ENCODE measurements around the gene BRSK2. TPM values are rescaled to one million over a fixed set of nuclear protein-coding genes. Genes with fewer than 3 reads are reported as not detected.
"Not testable (repeated sequence)": the region's sequence is repeated elsewhere in the genome, so short reads cannot be mapped to it uniquely, and the experiment has no call there.

The BRSK2 gene
- total and polyA plus RNA-seq, 4 donors = 0.55 to 1.0 (median 0.62) TPM

GRCh38 chr11:1508491-1508891 lies 118.8 kb downstream of the BRSK2 start:
- ATAC-seq (ENCODE audit: low FRiP score) = no peak
- DNase-seq = peak; percentile 33 to 57
- no peak overlapping the region for H3K4me3 ChIP-seq (ENCODE audit: low read length in 2 of 2)
- no peaks in the 10 kb centered on the region for H3K36me3 ChIP-seq (ENCODE audit: control insufficient read depth in 1 of 2, insufficient read depth in 2 of 2, low read length in 1 of 2)
- no peaks in the 10 kb centered on the region for H3K9me3 ChIP-seq (ENCODE audit: control insufficient read depth, low read length)
- 44 to 46% methylated on average over 14 to 15 of the region's 15 CpGs for WGBS, 2 donors
- H3K27me3 ChIP-seq (ENCODE audit: control insufficient read depth in 1 of 2, insufficient read depth in 2 of 2, low read length in 1 of 2) = no peaks in the 10 kb centered on the region
- intact Hi-C loops (cut with DNase I) = no loop called here
- H3K4me1 ChIP-seq (ENCODE audit: control insufficient read depth in 1 of 2, insufficient read depth in 2 of 2, low read length in 2 of 2) = peaks cover 0 to 5% of the 10 kb centered on the region in 2 donors
- no peak overlapping the region for H3K27ac ChIP-seq (ENCODE audit: low read depth in 1 of 2, low read length in 2 of 2)

GRCh38 chr11:1508986-1509385 lies 119.3 kb downstream of the BRSK2 start:
- Histone ChIP-seq H3K36me3 (ENCODE audit: control insufficient read depth in 1 of 2, insufficient read depth in 2 of 2, low read length in 1 of 2) (no peaks in the 10 kb centered on the region), H3K9me3 (ENCODE audit: control insufficient read depth, low read length) (no peaks in the 10 kb centered on the region), H3K27me3 (ENCODE audit: control insufficient read depth in 1 of 2, insufficient read depth in 2 of 2, low read length in 1 of 2) (no peaks in the 10 kb centered on the region), H3K4me3 (ENCODE audit: low read length in 2 of 2) (no peak overlapping the region), H3K27ac (ENCODE audit: low read depth in 1 of 2, low read length in 2 of 2) (no peak overlapping the region), H3K4me1 (ENCODE audit: control insufficient read depth in 1 of 2, insufficient read depth in 2 of 2, low read length in 2 of 2) (peaks cover 0 to 5% of the 10 kb centered on the region in 2 donors)
- intact Hi-C loops (cut with DNase I) = no loop called here
- WGBS, 2 donors = 73 to 83% methylated on average over 9 to 10 of the region's 10 CpGs
- ATAC-seq (ENCODE audit: low FRiP score) = no peak
- peak; percentile 28 to 74 for DNase-seq

- ATAC-seq (ENCODE audit: low FRiP score) (no peak), DNase-seq (peak; percentile 14 to 38)
- H3K36me3 ChIP-seq (ENCODE audit: control insufficient read depth in 1 of 2, insufficient read depth in 2 of 2, low read length in 1 of 2) = no peaks in the 10 kb centered on the region
- intact Hi-C loops (cut with DNase I) = loop anchor here (5.0 to 10.0 kb wide), 3 partner anchors 125 to 175 kb away; partner anchors contain the start of gene BRSK2 (in 1 of the 2)
- H3K27me3 ChIP-seq (ENCODE audit: control insufficient read depth in 1 of 2, insufficient read depth in 2 of 2, low read length in 1 of 2) = no peaks in the 10 kb centered on the region
- no peaks in the 10 kb centered on the region for H3K9me3 ChIP-seq (ENCODE audit: control insufficient read depth, low read length)
- H3K4me3 ChIP-seq (ENCODE audit: low read length in 2 of 2) = no peak overlapping the region
- H3K4me1 ChIP-seq (ENCODE audit: control insufficient read depth in 1 of 2, insufficient read depth in 2 of 2, low read length in 2 of 2) = peaks cover 0 to 5% of the 10 kb centered on the region in 2 donors
- 61 to 65% methylated on average over 16 to 20 of the region's 20 CpGs for WGBS, 2 donors
- no peak overlapping the region for H3K27ac ChIP-seq (ENCODE audit: low read depth in 1 of 2, low read length in 2 of 2)
These were observed 120.0 kb downstream of the BRSK2 start for GRCh38 chr11:1509626-1510255.

- H3K4me1 ChIP-seq (ENCODE audit: control insufficient read depth in 1 of 2, insufficient read depth in 2 of 2, low read length in 2 of 2); H3K36me3 ChIP-seq (ENCODE audit: control insufficient read depth in 1 of 2, insufficient read depth in 2 of 2, low read length in 1 of 2); H3K27me3 ChIP-seq (ENCODE audit: control insufficient read depth in 1 of 2, insufficient read depth in 2 of 2, low read length in 1 of 2); ATAC-seq (ENCODE audit: low FRiP score); H3K27ac ChIP-seq (ENCODE audit: low read depth in 1 of 2, low read length in 2 of 2); H3K9me3 ChIP-seq (ENCODE audit: control insufficient read depth, low read length); H3K4me3 ChIP-seq (ENCODE audit: low read length in 2 of 2): not testable (repeated sequence)
- intact Hi-C loops (cut with DNase I) = loop anchor here (5.0 to 10.0 kb wide), 3 partner anchors 126 to 176 kb away; partner anchors contain the start of gene BRSK2 (in 1 of the 2)
- WGBS, 2 donors = 78 to 88% methylated on average over 13 to 15 of the region's 18 CpGs
- DNase-seq = peak; percentile 6 to 51
These were observed 120.6 kb downstream of the BRSK2 start for GRCh38 chr11:1510351-1510750.

- H3K4me1 ChIP-seq (ENCODE audit: control insufficient read depth in 1 of 2, insufficient read depth in 2 of 2, low read length in 2 of 2) = peaks cover 0 to 5% of the 10 kb centered on the region in 2 donors
These were observed 121.2 kb downstream of the BRSK2 start for GRCh38 chr11:1510928-1511327.

GRCh38 chr11:1511937-1512496 lies 122.3 kb downstream of the BRSK2 start:
- no peaks in the 10 kb centered on the region for H3K9me3 ChIP-seq (ENCODE audit: control insufficient read depth, low read length)
- H3K4me3 ChIP-seq (ENCODE audit: low read length in 2 of 2) = no peak overlapping the region
- no peaks in the 10 kb centered on the region for H3K27me3 ChIP-seq (ENCODE audit: control insufficient read depth in 1 of 2, insufficient read depth in 2 of 2, low read length in 1 of 2)
- intact Hi-C loops (cut with DNase I) = loop anchor here (5.0 to 10.0 kb wide), 3 partner anchors 127 to 177 kb away; partner anchors contain the start of gene BRSK2 (in 1 of the 2)
- H3K27ac ChIP-seq (ENCODE audit: low read depth in 1 of 2, low read length in 2 of 2) = no peak overlapping the region
- DNase-seq (peak; percentile 16 to 38), ATAC-seq (ENCODE audit: low FRiP score) (no peak)
- peaks cover 0 to 5% of the 10 kb centered on the region in 2 donors for H3K4me1 ChIP-seq (ENCODE audit: control insufficient read depth in 1 of 2, insufficient read depth in 2 of 2, low read length in 2 of 2)
- WGBS, 2 donors = 89% methylated on average over 12 of the region's 12 CpGs
- H3K36me3 ChIP-seq (ENCODE audit: control insufficient read depth in 1 of 2, insufficient read depth in 2 of 2, low read length in 1 of 2) = no peaks in the 10 kb centered on the region

More at GRCh38 chr11:1510928-1511327, 121.2 kb downstream of the BRSK2 start:
- Histone ChIP-seq H3K27ac (ENCODE audit: low read depth in 1 of 2, low read length in 2 of 2) (no peak overlapping the region), H3K27me3 (ENCODE audit: control insufficient read depth in 1 of 2, insufficient read depth in 2 of 2, low read length in 1 of 2) (no peaks in the 10 kb centered on the region), H3K9me3 (ENCODE audit: control insufficient read depth, low read length) (no peaks in the 10 kb centered on the region), H3K36me3 (ENCODE audit: control insufficient read depth in 1 of 2, insufficient read depth in 2 of 2, low read length in 1 of 2) (no peaks in the 10 kb centered on the region), H3K4me3 (ENCODE audit: low read length in 2 of 2) (no peak overlapping the region)
- DNase-seq (peak; percentile 26 to 45), ATAC-seq (ENCODE audit: low FRiP score) (no peak)
- WGBS, 2 donors = 84 to 85% methylated on average over 11 of the region's 11 CpGs
- intact Hi-C loops (cut with DNase I) = loop anchor here (5.0 to 10.0 kb wide), 3 partner anchors 126 to 176 kb away; partner anchors contain the start of gene BRSK2 (in 1 of the 2)

Other genes starting within 250 kb of the BRSK2 start
- not detected for gene MUC5AC, start 232.0 kb upstream of the BRSK2 start, total RNA-seq
- gene MUC5AC, start 232.0 kb upstream of the BRSK2 start, polyA plus RNA-seq = under 1 TPM in 1 of 2 donors, not detected in 1; 0.05 TPM
- not detected for gene MUC5B, start 166.9 kb upstream of the BRSK2 start, total RNA-seq
- under 1 TPM in 1 of 2 donors, not detected in 1; 0.25 TPM for gene MUC5B, start 166.9 kb upstream of the BRSK2 start, polyA plus RNA-seq
- 10 to 100 TPM; 49.1 to 52.1 TPM for gene TOLLIP, start 80.3 kb upstream of the BRSK2 start, total RNA-seq
- gene TOLLIP, start 80.3 kb upstream of the BRSK2 start, polyA plus RNA-seq = 10 to 100 TPM; 20.0 to 20.7 TPM
- 10 to 100 TPM; 51.3 to 65.8 TPM for gene MOB2, start 96.8 kb downstream of the BRSK2 start, total RNA-seq
- 100 to 1,000 TPM in 1 of 2 donors, 10 to 100 TPM in 1; 32.4 to 104 TPM for gene MOB2, start 96.8 kb downstream of the BRSK2 start, polyA plus RNA-seq
- 10 to 100 TPM in 1 of 2 donors, 1 to 10 TPM in 1; 9.4 to 39.3 TPM for gene DUSP8, start 182.3 kb downstream of the BRSK2 start, total RNA-seq
- gene DUSP8, start 182.3 kb downstream of the BRSK2 start, polyA plus RNA-seq = 1 to 10 TPM; 2.3 to 6.5 TPM
- gene KRTAP5-1, start 195.3 kb downstream of the BRSK2 start, total RNA-seq = not detected
- gene KRTAP5-1, start 195.3 kb downstream of the BRSK2 start, polyA plus RNA-seq = not detected
- not detected for gene KRTAP5-2, start 208.4 kb downstream of the BRSK2 start, total RNA-seq
- not detected for gene KRTAP5-2, start 208.4 kb downstream of the BRSK2 start, polyA plus RNA-seq
- not detected for gene KRTAP5-3, start 218.5 kb downstream of the BRSK2 start, total RNA-seq
- gene KRTAP5-3, start 218.5 kb downstream of the BRSK2 start, polyA plus RNA-seq = not detected
- not detected for gene KRTAP5-4, start 232.2 kb downstream of the BRSK2 start, total RNA-seq
- not detected for gene KRTAP5-4, start 232.2 kb downstream of the BRSK2 start, polyA plus RNA-seq
- gene KRTAP5-5, start 239.8 kb downstream of the BRSK2 start, total RNA-seq = not detected
- gene KRTAP5-5, start 239.8 kb downstream of the BRSK2 start, polyA plus RNA-seq = not detected

All from aorta (tissue), 5 donors.